Measurements from ENCODE around the gene ZNF524.

The ZNF524 gene

DNA sequence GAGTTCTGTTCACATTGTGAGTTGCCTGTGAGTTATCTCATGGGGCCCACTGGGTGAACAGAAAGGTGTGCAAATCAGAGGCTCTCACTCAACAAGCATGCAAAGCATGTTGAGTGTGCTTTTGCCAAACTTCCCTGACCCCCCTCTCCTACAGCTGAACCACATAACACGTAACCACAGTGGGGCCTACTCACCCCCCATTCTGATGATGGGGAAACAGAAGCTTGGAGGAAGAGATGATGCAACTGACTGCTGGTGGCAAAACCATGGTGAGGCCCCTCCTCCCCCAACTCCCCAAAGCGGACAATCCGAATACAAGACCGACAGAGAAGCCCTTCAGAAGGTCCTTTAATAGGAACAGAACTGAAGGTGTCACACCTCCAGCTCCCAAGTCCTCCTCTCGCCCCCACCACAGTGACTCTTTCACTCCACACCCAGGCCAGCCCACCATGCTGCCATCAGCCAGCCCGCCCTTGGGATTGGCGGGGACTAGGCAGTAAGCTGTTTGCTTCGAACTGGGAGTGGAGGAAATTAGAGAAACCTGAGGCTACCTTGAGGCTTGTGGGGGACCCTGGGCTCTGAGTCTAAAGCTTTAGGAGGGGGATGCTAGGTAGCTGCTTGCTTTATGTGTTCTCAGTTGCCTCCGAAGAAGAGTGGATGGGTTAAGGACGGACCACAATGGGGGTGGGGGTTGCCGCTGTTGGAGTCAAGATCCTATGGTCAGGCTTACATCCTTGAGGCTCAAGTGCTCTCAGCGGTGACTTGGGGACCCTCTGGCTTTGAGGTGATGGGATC, 20.5 kb downstream of the ZNF524 start:
- no peak for DNase-seq (ENCODE audit: low spot score)

DNA sequence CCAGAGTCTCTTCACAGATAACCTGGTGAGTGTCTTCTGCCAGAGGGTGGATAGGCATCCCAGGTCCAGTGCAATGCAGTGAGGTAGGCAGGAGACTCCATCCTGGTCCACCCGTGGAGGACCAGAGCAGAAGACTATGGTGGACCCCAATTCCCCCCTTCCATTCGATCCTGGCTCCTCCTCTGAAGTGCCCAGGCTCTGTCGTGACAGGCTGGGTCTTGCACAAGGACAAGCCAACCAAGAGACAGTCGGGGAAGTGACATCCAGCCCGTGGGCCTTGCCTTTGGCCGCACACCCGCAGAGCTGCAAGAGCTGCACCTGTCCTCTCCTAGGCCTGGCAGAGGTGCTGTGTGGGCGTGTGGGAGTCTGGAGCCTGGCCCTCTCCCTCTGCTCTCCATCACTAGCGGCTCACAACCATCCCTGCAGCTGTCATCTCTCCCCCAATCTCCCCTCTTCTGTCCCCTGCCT, 21.2 kb downstream of the ZNF524 start:
- DNase-seq (ENCODE audit: low spot score), result no peak

DNA sequence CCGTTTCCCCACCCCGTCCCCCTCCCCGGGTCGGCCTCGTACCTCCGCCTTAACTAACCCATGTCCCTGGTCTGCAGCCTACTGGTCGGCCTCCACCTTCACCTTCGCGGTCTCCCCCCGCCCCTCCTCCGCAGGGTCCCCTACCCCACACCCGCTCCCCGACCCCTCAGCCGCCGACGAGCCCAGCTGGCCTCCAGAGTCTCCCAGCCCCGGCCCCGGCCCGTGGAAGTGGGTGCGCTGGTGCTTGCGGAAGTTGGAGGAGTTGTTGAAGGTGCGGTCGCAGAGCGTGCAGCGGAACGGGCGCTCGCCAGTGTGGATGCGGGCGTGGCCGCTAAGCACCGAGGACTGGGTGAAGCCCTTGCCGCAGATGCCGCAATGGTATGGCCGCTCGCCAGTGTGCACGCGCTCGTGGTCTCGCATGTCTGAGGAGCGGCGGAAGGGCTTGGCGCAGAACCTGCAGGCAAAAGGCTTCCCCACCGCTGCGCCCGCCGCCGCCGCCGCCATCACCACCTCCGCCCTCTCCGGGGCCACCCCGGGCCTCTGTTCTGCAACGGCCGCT, 21.7 kb downstream of the ZNF524 start:
- DNase-seq (ENCODE audit: low spot score), result no peak

DNA sequence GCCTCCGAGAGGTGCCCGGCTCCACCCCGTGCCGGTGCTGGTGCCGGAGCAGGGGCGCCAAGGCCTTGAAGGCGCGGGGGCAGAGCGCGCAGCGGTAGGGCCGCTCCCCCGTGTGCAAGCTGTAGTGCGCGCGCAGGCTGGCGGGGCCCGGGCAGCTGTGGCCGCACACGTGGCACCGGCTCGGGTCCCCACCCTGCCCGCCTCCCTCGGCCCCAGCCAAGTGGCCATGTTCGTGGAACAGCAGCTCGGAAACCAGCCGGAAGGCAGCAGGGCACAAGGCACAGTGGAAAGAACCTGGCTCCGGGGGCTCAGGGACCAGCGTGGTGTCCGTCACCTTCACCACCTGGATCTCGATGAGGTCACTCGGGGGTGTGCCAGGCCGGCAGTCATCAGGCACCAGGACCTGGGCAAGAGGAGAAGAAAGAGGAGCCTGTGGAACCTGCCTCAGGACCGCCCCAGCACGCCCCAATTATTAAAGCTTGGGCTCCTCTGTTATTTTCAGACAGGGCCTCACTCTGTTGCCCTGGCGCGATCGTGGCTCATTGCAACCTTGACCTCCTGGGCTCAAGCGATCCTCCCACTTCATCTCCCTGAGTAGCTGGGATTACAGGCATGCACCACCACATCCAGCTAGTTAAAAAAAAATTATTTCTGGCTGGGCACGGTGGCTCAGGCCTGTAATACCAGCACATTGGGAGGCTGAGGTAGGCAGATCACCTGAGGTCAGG, 22.3 kb downstream of the ZNF524 start:
- DNase-seq (ENCODE audit: low spot score), result no peak

DNA sequence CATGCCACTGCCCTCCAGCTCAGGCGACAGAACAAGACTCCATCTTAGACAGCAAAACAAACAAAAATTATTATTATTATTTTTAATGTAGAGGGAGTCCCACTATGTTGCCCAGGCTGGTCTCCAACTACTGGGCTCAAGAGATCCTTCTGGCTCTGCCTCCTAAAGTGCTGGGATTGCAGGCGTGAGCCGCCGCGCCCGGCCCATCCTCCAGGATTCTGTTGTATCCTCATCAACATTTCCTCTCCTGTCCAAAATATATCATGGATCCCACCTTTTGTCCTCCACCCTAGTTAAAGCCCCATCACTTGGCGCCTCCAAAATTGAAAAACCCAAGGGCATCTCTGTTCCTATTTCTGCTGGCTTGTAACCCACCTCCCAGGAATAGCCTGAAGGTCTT, 23.0 kb downstream of the ZNF524 start:
- no peak for DNase-seq (ENCODE audit: low spot score)

DNA sequence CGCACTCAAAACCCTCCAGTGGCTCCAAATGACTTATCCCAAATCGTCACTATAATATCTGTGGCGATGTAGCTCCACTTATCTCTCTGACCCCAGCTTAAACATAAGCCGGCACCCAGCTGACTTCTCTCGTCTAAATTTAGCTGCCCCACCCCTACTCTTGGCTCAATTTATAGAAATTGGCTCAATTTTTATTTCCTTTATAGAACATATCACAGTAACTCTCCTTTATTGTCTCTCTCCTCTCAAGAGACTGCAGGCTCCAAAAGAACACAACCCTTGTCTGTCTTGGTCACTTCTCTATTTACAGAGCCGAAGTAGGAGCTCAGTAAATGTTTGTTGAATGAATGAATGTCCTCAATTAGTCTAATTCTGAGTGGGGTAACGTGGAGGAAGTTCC, 23.5 kb downstream of the ZNF524 start:
- DNase-seq (ENCODE audit: low spot score), result no peak

DNA sequence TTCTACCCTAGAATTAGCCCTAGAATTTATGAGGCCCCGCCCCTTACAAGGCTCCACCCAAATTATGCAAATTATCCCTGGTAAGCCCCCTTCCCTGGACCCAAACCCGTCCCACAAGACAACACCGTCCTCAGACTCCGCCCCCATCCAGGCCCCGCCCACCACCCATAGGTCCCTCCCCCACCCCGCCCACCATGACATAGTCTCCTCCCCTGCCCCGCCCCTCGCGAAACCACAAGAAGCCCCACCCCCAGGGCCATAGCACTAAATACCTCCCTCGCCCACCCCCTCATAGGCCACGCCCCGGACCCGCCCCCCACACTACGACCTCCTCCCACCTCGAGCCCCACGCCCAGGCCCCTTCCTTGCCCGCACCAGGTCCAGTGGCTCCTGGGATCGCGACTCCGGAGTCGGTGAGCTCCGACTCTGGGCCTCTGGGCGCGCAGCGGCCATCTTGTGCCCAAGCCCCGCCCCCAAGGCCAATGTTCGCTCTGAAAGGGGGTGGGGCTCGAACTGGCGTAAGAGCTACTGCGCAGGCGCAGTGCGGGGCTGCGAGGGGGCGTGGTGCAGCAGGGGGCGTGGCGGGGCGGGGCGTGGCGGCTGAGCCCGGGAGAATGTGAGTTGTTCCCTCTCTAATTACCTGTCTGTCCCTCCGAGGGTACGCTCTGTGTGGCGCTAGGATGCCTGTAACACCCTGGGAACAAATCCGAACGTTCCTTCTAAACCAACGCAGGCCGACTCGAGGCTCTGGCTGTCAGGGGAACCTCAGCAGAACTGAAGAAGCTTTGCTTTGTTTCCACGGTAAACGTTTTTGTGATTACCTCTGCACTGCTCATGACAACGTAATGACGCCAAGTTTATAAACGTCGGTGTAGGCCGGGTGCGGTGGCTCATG, 24.3 kb downstream of the ZNF524 start, which contains the start of gene ZNF784:
TSS of gene ZNF784 (minus strand) at position 458 of the 895 bp plus-strand sequence. CDS start at position 453, 5 bp downstream.
- DNase-seq (ENCODE audit: low spot score), result peak; percentile 96

DNA sequence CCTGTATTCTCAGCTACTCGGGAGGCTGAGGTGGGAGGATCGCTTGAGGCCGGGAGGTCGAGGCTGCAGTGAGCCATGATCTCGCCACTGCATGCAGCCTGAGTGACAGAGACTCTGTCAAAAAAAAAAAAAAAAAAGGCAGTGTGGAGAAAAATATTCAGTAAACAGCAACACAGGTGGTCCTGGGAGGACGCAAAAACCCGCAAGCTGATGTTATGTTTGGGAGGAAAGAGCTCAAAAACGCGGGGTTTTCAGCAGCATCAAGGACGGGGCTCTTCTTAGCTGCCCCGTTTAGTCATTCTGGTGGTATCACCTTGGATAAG, 24.9 kb downstream of the ZNF524 start:
- DNase-seq (ENCODE audit: low spot score), result no peak

DNA sequence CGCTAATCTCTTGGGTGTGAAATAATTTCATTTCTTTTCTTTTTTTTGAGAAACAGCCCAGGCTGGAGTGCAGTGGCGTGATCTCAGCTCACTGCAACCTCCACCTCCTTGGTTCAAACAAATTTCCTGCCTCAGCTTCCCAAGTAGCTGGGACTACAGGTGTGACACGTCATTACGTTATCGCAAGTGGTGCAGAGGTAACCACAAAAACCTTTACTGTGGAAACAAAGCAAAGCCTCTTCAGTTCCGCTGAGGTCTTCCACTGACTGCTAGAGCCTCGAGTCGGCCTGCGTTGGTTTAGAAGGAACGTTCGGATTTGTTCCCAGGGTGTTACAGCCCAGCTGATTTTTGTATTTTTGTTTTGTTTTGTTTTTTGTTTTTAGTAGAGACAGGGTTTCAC, 26.3 kb downstream of the ZNF524 start:
- DNase-seq (ENCODE audit: low spot score), result no peak

DNA sequence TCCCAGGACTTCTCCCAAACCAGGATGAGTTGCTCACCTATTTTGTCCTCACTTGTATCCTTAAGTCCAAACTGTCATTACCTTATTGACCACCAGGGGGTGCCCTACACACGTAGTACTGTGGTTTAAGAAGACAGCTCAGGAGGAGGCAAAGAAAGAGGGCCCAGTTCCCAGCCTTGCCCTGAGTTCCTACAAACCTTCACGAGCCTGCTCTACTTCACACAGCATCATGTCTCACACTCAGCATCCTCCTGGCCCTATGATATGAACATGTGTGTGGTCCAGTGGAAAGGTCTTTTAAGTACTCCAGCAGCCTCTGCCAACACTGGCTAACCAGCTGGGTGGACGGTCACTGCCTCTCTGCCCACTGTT, 32.4 kb downstream of the ZNF524 start:
- DNase-seq (ENCODE audit: low spot score), result no peak

DNA sequence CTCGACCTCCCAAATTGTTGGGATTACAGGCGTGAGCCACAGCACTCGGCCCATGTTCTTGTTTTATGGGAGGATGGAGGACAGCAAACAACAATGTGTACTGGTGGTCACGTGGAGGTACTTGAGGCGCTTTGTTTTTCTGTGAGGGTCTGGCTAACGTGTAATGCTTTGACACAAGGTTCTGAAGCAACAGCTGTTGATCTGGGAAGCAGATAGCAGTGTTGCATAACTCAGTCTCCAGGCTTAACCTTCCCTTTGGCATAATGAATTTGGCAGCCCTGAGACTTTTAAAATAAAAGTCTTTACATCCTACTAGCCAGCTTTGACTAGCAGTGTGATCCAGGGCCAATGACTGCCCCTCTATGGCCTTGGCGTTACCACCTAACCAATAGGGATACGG, 33.8 kb downstream of the ZNF524 start:
- DNase-seq (ENCODE audit: low spot score), result no peak

DNA sequence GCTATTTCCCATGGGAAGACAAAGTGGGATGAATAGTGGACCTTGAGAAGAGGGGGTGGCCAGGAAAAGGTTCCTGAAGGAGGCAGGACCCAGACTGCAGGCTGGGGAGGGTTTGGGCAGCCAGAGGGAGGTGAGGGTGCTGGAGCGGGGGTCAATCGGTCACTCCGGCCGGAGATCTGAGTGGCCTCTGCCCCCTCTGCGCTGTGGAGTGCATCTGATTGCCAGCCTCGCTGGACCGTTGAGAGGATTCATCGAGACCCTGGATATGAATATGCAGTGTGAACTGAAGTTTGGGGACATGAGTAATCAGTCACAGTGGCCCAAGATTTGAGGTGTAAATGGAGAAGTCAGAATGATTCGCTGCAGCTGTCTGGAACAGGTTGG, 35.2 kb downstream of the ZNF524 start:
- no peak for DNase-seq (ENCODE audit: low spot score)

DNA sequence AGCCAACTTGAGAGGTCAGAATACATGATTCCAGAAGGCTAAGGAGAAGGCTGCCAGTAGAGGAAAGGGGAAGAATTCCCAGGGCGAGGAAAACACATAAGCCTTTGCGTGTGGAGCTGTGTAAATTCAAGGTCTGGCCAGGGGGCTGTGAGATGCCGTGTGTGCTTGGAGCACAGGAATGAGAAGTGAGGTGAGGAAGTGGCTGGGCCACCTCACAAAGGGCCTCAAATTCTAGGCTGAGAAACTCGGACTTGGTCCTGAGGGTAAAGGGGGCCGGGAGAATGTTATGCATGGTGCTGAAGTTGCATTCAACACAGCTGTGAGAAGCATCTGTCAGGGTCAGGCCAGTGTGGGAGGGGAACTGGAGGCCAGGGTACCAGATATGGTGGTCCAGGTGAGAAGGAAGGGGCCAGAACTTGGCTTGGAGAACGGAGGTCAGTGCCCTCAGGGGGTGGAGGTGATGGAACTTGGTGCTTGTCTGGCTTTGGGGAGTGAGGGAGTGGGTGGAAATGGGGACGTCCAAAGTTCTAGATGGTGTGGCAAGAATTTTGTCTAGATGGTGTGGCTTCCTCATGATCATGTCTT, 35.9 kb downstream of the ZNF524 start:
- no peak for DNase-seq (ENCODE audit: low spot score)

DNA sequence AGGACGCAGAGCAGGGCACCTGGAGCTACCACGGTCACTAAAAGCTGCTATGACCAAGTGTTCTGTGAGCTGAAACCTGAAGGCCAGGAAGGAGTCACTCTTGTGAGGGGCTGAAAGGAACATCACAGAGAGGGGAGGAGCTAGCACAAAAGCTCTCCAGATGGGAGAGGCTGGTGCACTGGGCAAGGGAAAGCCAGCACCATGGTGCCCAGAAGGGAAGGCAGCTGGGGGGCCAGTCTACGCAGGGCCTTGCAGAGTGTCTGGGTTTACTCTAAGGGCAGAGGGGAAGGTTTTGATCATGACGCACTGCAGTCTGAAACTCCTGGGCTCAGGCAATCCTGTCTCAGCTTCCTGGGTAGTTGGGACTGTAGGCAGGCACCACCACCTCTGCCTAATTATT, 36.6 kb downstream of the ZNF524 start:
- DNase-seq (ENCODE audit: low spot score), result no peak

DNA sequence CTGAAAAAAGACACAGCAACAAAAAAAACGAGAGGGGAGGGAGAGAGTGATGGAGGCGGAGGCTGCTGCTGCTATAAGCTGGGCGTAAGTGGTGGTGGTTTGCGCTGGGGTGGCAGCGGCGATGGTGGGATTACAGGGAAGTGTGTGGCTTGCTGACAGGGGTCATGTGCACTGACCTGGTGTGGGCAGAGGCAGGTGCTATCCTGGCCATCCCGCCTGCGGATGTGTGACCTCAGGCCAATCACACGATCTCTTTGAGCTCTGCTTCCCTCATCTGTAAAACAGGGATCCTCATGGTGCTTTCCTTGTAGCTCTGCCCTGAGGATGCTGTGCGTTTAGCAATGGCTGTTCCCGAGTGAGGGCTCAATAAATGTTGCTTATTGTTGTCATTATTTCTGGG, 37.4 kb downstream of the ZNF524 start:
- no peak for DNase-seq (ENCODE audit: low spot score)

DNA sequence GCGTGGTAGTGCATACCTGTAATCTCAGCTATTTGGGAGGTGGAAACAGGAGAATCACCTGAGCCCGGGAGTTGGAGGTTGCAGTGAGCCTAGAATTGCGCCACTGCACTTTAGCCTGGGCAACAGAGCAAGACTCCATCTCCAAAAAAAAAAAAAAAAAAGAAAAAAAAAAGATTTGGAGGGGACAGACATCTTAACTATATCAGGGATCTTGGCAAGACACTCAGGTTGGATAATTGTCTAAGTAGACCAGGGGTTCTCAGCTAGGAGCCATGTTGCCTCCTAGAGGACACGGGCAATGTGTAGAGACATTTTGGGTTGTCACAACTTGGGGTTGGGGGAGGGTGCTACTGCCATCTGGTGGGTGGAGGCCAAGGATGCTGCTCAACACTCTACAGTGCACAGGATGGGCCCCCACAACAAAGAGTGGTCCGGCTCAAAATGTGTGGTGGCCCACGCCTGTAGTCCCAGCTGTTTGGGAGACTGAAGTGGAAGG, 38.8 kb downstream of the ZNF524 start:
- no peak for DNase-seq (ENCODE audit: low spot score)

DNA sequence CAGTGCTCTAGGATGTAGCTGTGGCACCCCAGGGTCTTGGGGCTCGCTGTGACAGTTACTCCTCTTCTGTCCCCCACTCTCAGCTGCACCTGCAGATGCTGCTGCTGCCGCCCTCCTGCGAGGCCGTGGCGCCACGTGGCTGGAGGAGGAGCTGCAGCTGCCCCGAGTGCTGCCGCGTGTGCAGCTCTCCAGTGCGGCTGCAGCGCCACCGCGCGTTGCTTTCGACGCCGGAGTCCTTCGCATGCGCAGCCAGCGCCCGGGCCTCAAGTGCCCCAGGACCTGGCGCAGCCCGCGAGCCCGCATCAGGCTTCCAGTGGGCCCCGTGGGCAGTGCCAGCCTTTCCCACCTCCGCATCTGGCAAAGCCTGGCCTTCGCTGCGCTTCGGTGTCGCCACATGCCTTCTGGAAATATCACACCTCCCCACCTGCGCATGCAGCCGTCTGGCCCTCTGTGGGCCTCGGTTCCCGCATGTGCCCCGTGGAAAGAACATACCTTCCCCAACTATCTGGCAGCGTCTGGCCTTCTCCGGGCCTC, 40.0 kb downstream of the ZNF524 start:
- peak; percentile 82 for DNase-seq (ENCODE audit: low spot score)

DNA sequence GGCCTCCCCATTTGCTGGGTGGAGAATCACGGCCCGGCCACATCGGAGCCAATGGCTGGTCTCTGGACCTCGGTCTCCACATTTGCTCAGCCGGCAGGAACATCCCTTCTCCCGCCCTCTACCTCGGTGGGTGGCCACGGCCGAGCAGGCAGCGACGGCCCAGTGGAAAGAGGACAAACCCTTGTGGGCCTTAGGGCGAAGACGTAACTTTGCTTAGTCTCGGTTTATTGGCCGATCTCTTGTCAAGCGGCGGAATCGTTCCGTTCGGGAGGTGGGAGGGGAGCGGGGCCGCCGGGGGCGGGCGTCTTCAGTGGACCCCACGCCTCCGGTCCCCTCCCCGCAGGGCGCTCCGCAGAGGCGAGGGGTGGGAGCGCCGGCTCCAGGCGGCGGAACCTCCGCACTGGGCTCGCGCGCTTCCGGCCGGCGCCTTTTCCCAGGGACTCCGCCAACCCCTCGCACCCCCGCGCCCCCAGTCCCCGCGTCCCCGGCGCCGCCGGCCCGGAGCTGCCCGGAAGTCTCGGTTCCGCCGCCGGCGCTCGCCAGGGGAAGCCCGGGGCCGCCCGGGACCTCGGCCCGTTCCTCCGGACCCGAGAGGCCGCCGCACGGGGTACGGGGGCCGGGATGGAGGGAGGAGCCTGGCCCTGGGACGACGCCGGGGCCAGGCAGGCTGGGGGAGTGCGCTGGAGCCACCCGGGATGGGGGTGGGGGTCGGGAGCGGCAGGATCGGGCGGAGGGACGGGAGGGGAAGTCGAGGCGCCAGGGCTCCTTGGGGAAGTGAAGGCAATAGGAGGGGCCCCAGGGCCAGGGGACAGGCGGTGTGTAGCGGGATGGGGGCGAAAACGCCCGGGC, 40.7 kb downstream of the ZNF524 start, which contains the start of gene ZNF580:
TSS of gene ZNF580 (plus strand) at position 426 of the 849 bp plus-strand sequence. CDS start 1,507 bp downstream, outside the sequence.
- no peak for DNase-seq (ENCODE audit: low spot score)

DNA sequence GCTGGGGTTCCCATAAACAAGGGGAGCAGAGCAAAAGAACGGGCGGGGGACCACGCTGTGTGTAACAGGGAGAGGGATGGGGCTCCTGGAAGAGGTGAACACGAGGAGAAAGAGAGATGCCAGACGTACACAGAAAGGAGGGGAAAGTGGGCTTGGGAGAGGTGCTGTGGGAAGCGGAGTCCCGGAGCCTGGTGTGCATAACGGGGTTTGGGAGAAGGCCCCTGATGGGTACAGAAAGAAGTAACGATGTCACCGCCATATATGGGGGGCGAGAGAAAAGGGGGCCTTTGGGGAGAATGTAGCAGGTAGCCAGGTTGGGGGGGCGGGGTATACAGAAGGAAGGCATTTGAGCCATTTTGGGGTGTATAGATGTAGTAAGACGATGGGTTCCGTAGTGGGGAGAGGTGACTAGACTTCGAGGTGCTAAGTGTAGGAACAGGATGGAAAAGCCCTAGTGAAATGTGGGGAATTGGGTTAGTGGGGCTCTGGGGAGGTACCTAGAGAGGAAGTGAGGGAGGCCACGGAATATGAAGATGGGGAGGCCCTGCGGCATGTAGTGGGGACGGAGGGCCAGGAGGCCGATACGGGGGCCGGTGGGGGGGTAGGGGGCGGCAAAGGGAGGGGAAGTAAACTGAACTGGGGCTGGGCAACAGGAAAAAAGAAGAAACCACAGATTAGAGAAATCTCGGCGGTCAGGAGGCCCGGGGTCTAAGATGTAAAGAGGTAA, 41.5 kb downstream of the ZNF524 start:
- DNase-seq (ENCODE audit: low spot score), result no peak

All from COLO829 (cell line).